Natural killer cell (primary cell): ENCODE results near the gene ACAD8. TPM values are rescaled to one million over a fixed set of nuclear protein-coding genes. Genes with fewer than 3 reads are reported as not detected.
A peak's percentile ranks its signal among the peaks of the same experiment; 100 is the strongest.
"Not testable (repeated sequence)": the region's sequence is repeated elsewhere in the genome, so short reads cannot be mapped to it uniquely, and the experiment has no call there.

Source experiments
- ATAC-seq, 3 donors: fragments of 150-1000 bp in 2 of 3; fragments of 200-7000 bp in 1 of 3; cut with Tn5 transposase; 1 replicate in 1 of 3; 2 replicates in 2 of 3; pipeline ENCODE4 v1.10.0; 2021; ENCODE audit warnings: mild to moderate bottlenecking in 2 of 3, moderate library complexity in 2 of 3
- DNase-seq, 2 donors: peaks; one replicate each; pipeline versions ENCODE4 v3.0.0 to v3.0.0-alpha.2; 2013 to 2021; ENCODE audit warnings: mixed read lengths in 1 of 2
- H3K27ac ChIP-seq: one replicate; pipeline ENCODE4 v1.5.1; 2013; ENCODE audit warnings: mild to moderate bottlenecking, low read length
- H3K27me3 ChIP-seq: one replicate; pipeline ENCODE4 v1.6.1; 2013; ENCODE audit warnings: low read length; ENCODE audit not compliant: control insufficient read depth, insufficient read depth
- H3K36me3 ChIP-seq: one replicate; pipeline ENCODE4 v1.6.1; 2013; ENCODE audit warnings: low read length; ENCODE audit not compliant: control insufficient read depth, insufficient read depth
- H3K4me1 ChIP-seq: one replicate; pipeline ENCODE4 v1.6.1; 2013; ENCODE audit warnings: low read length; ENCODE audit not compliant: control insufficient read depth, insufficient read depth
- H3K4me3 ChIP-seq: one replicate; pipeline ENCODE4 v1.5.1; 2013; ENCODE audit warnings: low read length
- H3K9me3 ChIP-seq: one replicate; pipeline ENCODE4 v1.6.1; 2013; ENCODE audit warnings: low read length; ENCODE audit not compliant: control insufficient read depth, insufficient read depth
- H3K27ac Mint-ChIP-seq, 2 donors: one replicate each; pipeline ENCODE4 v1.8.0; 2022; ENCODE audit warnings: mild to moderate bottlenecking in 2 of 2, mixed read lengths in 2 of 2, moderate library complexity in 1 of 2
- H3K27me3 Mint-ChIP-seq, 2 donors: one replicate each; pipeline ENCODE4 v1.8.0; 2022; ENCODE audit warnings: low read depth in 2 of 2, mixed read lengths in 2 of 2
- H3K36me3 Mint-ChIP-seq: one replicate; pipeline ENCODE4 v1.8.0; 2022; ENCODE audit warnings: mixed read lengths
- H3K4me1 Mint-ChIP-seq, 2 donors: one replicate each; pipeline ENCODE4 v1.8.0; 2022; ENCODE audit warnings: mixed read lengths in 2 of 2
- H3K4me3 Mint-ChIP-seq: one replicate; pipeline ENCODE4 v1.8.0; 2022; ENCODE audit warnings: mild to moderate bottlenecking, moderate library complexity, mixed read lengths
- H3K9me3 Mint-ChIP-seq, 2 donors: one replicate each; pipeline ENCODE4 v1.8.0; 2022; ENCODE audit warnings: mixed read lengths in 2 of 2
- WGBS: methylation state at CpG from one replicate; pipeline ENCODE4 v1.1.7; 2013; ENCODE audit warnings: missing lambda C conversion rate; ENCODE audit not compliant: insufficient coverage; 5-methylcytosine and 5-hydroxymethylcytosine counted together
- intact Hi-C: fragments of 100-400 bp; cut with micrococcal nuclease; formaldehyde crosslinking; loops from one replicate; pipeline ENCODE4 v1.14.2; 2022
- total RNA-seq, 4 donors: library from RNA; stranded (reverse); fragments of 120-200 nt in 1 of 4; gene quantifications; one replicate each; pipeline versions ENCODE4 v1.2.3 to v1.2.4, GENCODE V29; 2013 to 2022
- TF ChIP-seq, protein P1 (sequence below): fragments of 200-600 bp; IDR thresholded peaks from one replicate; pipeline ENCODE4 v1.8.0; 2022; ENCODE audit warnings: antibody characterized with exemption

The ACAD8 gene
- total RNA-seq, 3 donors from 2014 or later (not counting 1 experiment from before 2014, with no cell fraction given): 24.3 to 42.5 (median 39.3) TPM

GRCh38 chr11:134250675-134251074 is 2.7 kb upstream of the ACAD8 start:
- H3K4me3 Mint-ChIP-seq: no peak overlapping the region
- DNase-seq (no peak), ATAC-seq (no peak)
- peaks cover 15% of the 10 kb centered on the region for H3K4me1 ChIP-seq
- H3K27me3 ChIP-seq: no peaks in the 10 kb centered on the region
- intact Hi-C loops: no loop called here
- peaks cover 38% of the 10 kb centered on the region for H3K36me3 ChIP-seq
- TF ChIP-seq, protein P1, sequence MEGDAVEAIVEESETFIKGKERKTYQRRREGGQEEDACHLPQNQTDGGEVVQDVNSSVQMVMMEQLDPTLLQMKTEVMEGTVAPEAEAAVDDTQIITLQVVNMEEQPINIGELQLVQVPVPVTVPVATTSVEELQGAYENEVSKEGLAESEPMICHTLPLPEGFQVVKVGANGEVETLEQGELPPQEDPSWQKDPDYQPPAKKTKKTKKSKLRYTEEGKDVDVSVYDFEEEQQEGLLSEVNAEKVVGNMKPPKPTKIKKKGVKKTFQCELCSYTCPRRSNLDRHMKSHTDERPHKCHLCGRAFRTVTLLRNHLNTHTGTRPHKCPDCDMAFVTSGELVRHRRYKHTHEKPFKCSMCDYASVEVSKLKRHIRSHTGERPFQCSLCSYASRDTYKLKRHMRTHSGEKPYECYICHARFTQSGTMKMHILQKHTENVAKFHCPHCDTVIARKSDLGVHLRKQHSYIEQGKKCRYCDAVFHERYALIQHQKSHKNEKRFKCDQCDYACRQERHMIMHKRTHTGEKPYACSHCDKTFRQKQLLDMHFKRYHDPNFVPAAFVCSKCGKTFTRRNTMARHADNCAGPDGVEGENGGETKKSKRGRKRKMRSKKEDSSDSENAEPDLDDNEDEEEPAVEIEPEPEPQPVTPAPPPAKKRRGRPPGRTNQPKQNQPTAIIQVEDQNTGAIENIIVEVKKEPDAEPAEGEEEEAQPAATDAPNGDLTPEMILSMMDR: no peak
- no peak overlapping the region for H3K4me3 ChIP-seq
- H3K9me3 ChIP-seq: no peaks in the 10 kb centered on the region
- no peaks in the 10 kb centered on the region for H3K27me3 Mint-ChIP-seq
- 98% methylated on average over 2 of the region's 2 CpGs for WGBS
- H3K27ac ChIP-seq: no peak overlapping the region
- H3K4me1 Mint-ChIP-seq: peaks cover 19 to 43% of the 10 kb centered on the region in 2 donors
- peaks cover 22% of the 10 kb centered on the region for H3K36me3 Mint-ChIP-seq
- H3K27ac Mint-ChIP-seq: no peak overlapping the region
- no peaks in the 10 kb centered on the region for H3K9me3 Mint-ChIP-seq

- peaks cover 11% of the 10 kb centered on the region for H3K36me3 Mint-ChIP-seq
- no peaks in the 10 kb centered on the region for H3K9me3 ChIP-seq
Measured at GRCh38 chr11:134252346-134253187, 801 bp upstream of the ACAD8 start.

DNA sequence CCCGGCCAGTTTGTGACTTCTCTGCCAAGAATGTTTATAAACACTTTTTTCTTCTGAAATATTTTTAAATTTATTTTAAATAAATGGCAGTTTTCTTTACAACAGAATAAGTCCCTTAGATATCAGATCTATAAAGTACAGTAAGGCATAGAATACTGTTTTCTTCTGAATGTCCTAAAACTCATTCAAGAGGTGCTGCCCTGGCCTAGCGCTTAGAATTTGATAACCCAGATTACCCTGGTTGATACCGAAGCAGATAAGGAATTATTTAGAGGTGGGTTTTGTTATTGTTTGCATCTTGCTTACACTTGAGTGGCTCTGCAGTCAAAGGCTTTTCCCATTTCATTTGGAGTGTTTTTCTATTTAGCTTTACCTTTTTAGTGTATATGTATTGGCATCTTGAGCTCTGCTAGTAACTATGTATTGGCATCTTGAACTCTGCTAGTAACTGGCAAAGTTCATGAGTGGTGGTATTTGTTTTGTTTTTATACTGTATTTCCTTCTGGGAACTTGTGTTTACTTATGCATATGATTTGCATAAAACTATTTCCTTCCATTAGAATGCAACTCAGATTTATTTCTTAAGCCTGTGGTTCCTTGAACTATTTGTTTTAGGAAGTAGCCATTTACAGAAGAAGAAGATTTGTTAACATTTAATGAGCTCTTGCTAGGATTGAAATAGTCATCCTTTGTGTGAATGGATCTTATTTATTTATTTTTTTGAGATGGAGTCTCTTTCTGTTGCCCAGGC is 1.2 kb downstream of the ACAD8 start:
- peaks cover 19 to 45% of the 10 kb centered on the region in 2 donors for H3K4me1 Mint-ChIP-seq
- ATAC-seq (no peak), DNase-seq (no peak)
- peaks cover 7% of the 10 kb centered on the region for H3K36me3 Mint-ChIP-seq
- peaks cover 15% of the 10 kb centered on the region for H3K4me1 ChIP-seq
- peaks cover 27% of the 10 kb centered on the region for H3K36me3 ChIP-seq
- TF ChIP-seq, protein P1: no peak
- H3K4me3 Mint-ChIP-seq: peak overlapping the region; percentile 98
- H3K27ac Mint-ChIP-seq: peak overlapping the region; percentile 71 to 75
- H3K27me3 ChIP-seq: no peaks in the 10 kb centered on the region
- H3K4me3 ChIP-seq: no peak overlapping the region
- H3K27me3 Mint-ChIP-seq: no peaks in the 10 kb centered on the region
- no peak overlapping the region for H3K27ac ChIP-seq
- no peaks in the 10 kb centered on the region for H3K9me3 ChIP-seq
- WGBS: 100% methylated on average over 3 of the region's 3 CpGs
- no peaks in the 10 kb centered on the region for H3K9me3 Mint-ChIP-seq
- intact Hi-C loops: no loop called here

More at GRCh38 chr11:134252346-134253187, 801 bp upstream of the ACAD8 start:
- Histone ChIP-seq H3K4me3 (peak overlapping the region; percentile 74), H3K4me1 (peaks cover 15% of the 10 kb centered on the region), H3K27ac (no peak overlapping the region), H3K36me3 (peaks cover 25% of the 10 kb centered on the region), H3K27me3 (no peaks in the 10 kb centered on the region)
- H3K4me1 Mint-ChIP-seq: peaks cover 19 to 45% of the 10 kb centered on the region in 2 donors
- peak overlapping the region; percentile 75 to 79 for H3K27ac Mint-ChIP-seq
- peak in 1 of 2 donors; percentile 19 for DNase-seq
- 9% methylated on average over 27 of the region's 27 CpGs for WGBS
- H3K27me3 Mint-ChIP-seq: no peaks in the 10 kb centered on the region
- ATAC-seq: peak; percentile 6 to 22 (median 11)
- peak overlapping the region; percentile 98 for H3K4me3 Mint-ChIP-seq
- intact Hi-C loops: loop anchor here (1.0 kb wide), 2 partner anchors 28 to 45 kb away; partner anchors contain the start of gene VPS26B
- no peaks in the 10 kb centered on the region for H3K9me3 Mint-ChIP-seq
- TF ChIP-seq, protein P1: no peak

DNA sequence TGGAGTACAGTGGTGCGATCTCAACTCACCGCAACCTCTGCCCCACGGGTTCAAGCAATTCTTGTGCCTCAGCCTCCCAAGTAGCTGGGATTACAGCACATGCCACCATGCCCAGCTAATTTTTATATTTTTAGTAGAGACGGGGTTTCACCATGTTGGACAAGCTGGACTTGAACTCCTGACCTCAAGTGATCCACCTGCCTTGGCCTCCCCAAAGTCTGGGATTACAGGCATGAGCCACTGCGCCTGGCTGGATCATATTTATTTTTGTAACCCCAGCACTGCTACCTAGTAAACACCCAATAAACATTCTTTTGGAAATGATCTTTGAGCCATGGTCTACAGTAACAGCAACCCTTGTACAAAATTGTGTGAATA is 1.8 kb downstream of the ACAD8 start:
- ATAC-seq, H3K27me3 ChIP-seq, H3K27ac Mint-ChIP-seq, DNase-seq, H3K9me3 Mint-ChIP-seq, H3K4me3 ChIP-seq, H3K27me3 Mint-ChIP-seq, H3K9me3 ChIP-seq, intact Hi-C loops, H3K27ac ChIP-seq, H3K36me3 Mint-ChIP-seq: not testable (repeated sequence)
- Histone ChIP-seq H3K4me1 (peaks cover 15% of the 10 kb centered on the region), H3K36me3 (peaks cover 25% of the 10 kb centered on the region)
- peaks cover 19 to 45% of the 10 kb centered on the region in 2 donors for H3K4me1 Mint-ChIP-seq
- WGBS: 97% methylated on average over 5 of the region's 5 CpGs
- peak overlapping the region; percentile 98 for H3K4me3 Mint-ChIP-seq
